B cell (primary cell): ENCODE measurements around the gene ANKS1A. TPM values are rescaled to one million over a fixed set of nuclear protein-coding genes. Genes with fewer than 3 reads are reported as not detected.

ENCODE experiments used
- ATAC-seq: fragments of 200-7000 bp; cut with Tn5 transposase; one replicate; pipeline ENCODE4 v1.10.0; 2021; ENCODE audit warnings: low read depth, mild to moderate bottlenecking, moderate number of reproducible peaks, moderate library complexity
- CTCF ChIA-PET: fragments of 350-600 bp; sonication (Branson Sonifier 250); formaldehyde crosslinking; loops from one replicate; lab custom pipeline; 2021; ENCODE audit warnings: antibody characterized with exemption, inconsistent platforms; lab: Charles Lee
- POLR2A ChIA-PET: fragments of 350-600 bp; sonication (Branson Sonifier 250); formaldehyde crosslinking; loops from one replicate; lab custom pipeline; 2021; ENCODE audit warnings: antibody characterized with exemption; lab: Charles Lee
- DNase-seq: peaks from one replicate; pipeline ENCODE4 v3.0.0; 2013
- H2AFZ ChIP-seq: 2 replicates; pipeline ENCODE4 v1.6.1; 2012; ENCODE audit warnings: mild to moderate bottlenecking, low read depth, low read length; ENCODE audit not compliant: insufficient read depth, poor library complexity, severe bottlenecking
- H3K27ac ChIP-seq, 2 donors: 1 replicate in 1 of 2; 2 replicates in 1 of 2; pipeline ENCODE4 v1.5.1; 2012 to 2013; ENCODE audit warnings: low read length in 2 of 2, mild to moderate bottlenecking in 2 of 2, moderate library complexity in 1 of 2
- H3K27me3 ChIP-seq, 4 experiments: fragments of 200-600 bp in 1 of 4; sonication (generic) in 1 of 4; replicated peaks in 1 of 4; 1 replicate in 2 of 4; 2 replicates in 2 of 4; pipeline versions ENCODE4 v1.6.1 to v1.7.0; 2013 to 2016; ENCODE audit warnings: low read length in 3 of 4, mild to moderate bottlenecking in 2 of 4, mixed read lengths in 1 of 4, moderate library complexity in 1 of 4; ENCODE audit not compliant: insufficient read depth in 4 of 4, control insufficient read depth in 3 of 4; ENCODE audit errors: control extremely low read depth in 1 of 4
- H3K36me3 ChIP-seq, 2 experiments: replicated peaks in 1 of 2; 1 replicate in 1 of 2; 2 replicates in 1 of 2; pipeline versions ENCODE4 v1.6.1 to v1.7.1; 2013; ENCODE audit warnings: low read length in 1 of 2; ENCODE audit not compliant: insufficient read depth in 2 of 2, control insufficient read depth in 1 of 2; ENCODE audit errors: control extremely low read depth in 1 of 2, extremely low read depth in 1 of 2
- H3K4me1 ChIP-seq, 2 donors: fragments of 200-600 bp in 1 of 2; sonication (generic) in 1 of 2; 1 replicate in 1 of 2; 2 replicates in 1 of 2; pipeline versions ENCODE4 v1.5.1 to v1.6.1; 2013 to 2017; ENCODE audit warnings: low read length in 2 of 2; ENCODE audit not compliant: control insufficient read depth in 2 of 2, insufficient read depth in 2 of 2
- H3K4me2 ChIP-seq: replicated peaks from 2 replicates; pipeline ENCODE3; 2012; ENCODE audit warnings: mild to moderate bottlenecking, low read depth, low read length; ENCODE audit not compliant: poor library complexity, severe bottlenecking
- H3K4me3 ChIP-seq, 5 experiments: fragments of 200-600 bp in 1 of 5; sonication (generic) in 1 of 5; 1 replicate in 3 of 5; 2 replicates in 2 of 5; pipeline versions ENCODE4 v1.5.1 to v1.7.0; 2011 to 2016; ENCODE audit warnings: low read length in 4 of 5, mild to moderate bottlenecking in 4 of 5, low read depth in 2 of 5, control low read depth in 1 of 5, moderate library complexity in 1 of 5; ENCODE audit not compliant: insufficient read depth in 1 of 5; ENCODE audit errors: control extremely low read depth in 1 of 5, extremely low read depth in 1 of 5
- H3K79me2 ChIP-seq: fragments of 200-600 bp; sonication (generic); one replicate; pipeline ENCODE4 v1.6.0; 2016; ENCODE audit warnings: low read length; ENCODE audit not compliant: control insufficient read depth, insufficient read depth
- H3K9ac ChIP-seq: fragments of 200-600 bp; sonication (generic); 2 replicates; pipeline ENCODE4 v1.6.1; 2017; ENCODE audit warnings: mild to moderate bottlenecking, low read length, moderate library complexity
- H3K9me3 ChIP-seq, 3 donors: one replicate each; pipeline versions ENCODE4 v1.6.1 to v1.7.1; 2013; ENCODE audit warnings: low read length in 2 of 3; ENCODE audit not compliant: control insufficient read depth in 2 of 3, insufficient read depth in 1 of 3; ENCODE audit errors: control extremely low read depth in 1 of 3
- H4K20me1 ChIP-seq: 2 replicates; pipeline ENCODE4 v1.6.0; 2012; ENCODE audit warnings: mild to moderate bottlenecking, low read length; ENCODE audit not compliant: insufficient read depth, control insufficient read depth, poor library complexity, severe bottlenecking
- H3K27ac Mint-ChIP-seq: one replicate; pipeline ENCODE4 v1.8.0; 2021; ENCODE audit warnings: mixed read lengths
- H3K27me3 Mint-ChIP-seq: one replicate; pipeline ENCODE4 v1.8.0; 2021; ENCODE audit warnings: mixed read lengths
- H3K4me1 Mint-ChIP-seq: one replicate; pipeline ENCODE4 v1.8.0; 2021; ENCODE audit warnings: mixed read lengths
- H3K4me3 Mint-ChIP-seq: one replicate; pipeline ENCODE4 v1.8.0; 2021; ENCODE audit warnings: mixed read lengths
- H3K9me3 Mint-ChIP-seq: one replicate; pipeline ENCODE4 v1.8.0; 2022; ENCODE audit warnings: mixed read lengths; ENCODE audit not compliant: insufficient read depth
- CTCF ChIP-seq: fragments of 200-600 bp; IDR thresholded peaks from one replicate; pipeline ENCODE4 v1.8.0; 2022; ENCODE audit warnings: antibody characterized with exemption, mild to moderate bottlenecking
- EZH2 ChIP-seq: IDR thresholded peaks from 2 replicates; pipeline ENCODE4 v1.6.1; 2012; ENCODE audit warnings: borderline replicate concordance, low read depth, mild to moderate bottlenecking, moderate library complexity, low read length; ENCODE audit not compliant: insufficient read depth, poor library complexity, severe bottlenecking
- WGBS: methylation state at CpG from one replicate; pipeline ENCODE4 v1.1.5; 2013; ENCODE audit warnings: missing lambda C conversion rate; ENCODE audit not compliant: insufficient coverage; 5-methylcytosine and 5-hydroxymethylcytosine counted together
- intact Hi-C: fragments of 100-400 bp; cut with micrococcal nuclease; formaldehyde crosslinking; loops from one replicate; pipeline ENCODE4 v1.10.0; 2022
- polyA plus RNA-seq: library from polyadenylated mRNA; depleted of rRNA; stranded (reverse); fragments of >200 nt; gene quantifications from 2 replicates; pipeline ENCODE4 v1.2.3, GENCODE V29; 2012
- total RNA-seq, 2 donors: library from RNA; stranded (reverse); fragments of 120-200 nt in 1 of 2; gene quantifications; 1 replicate in 1 of 2; 2 replicates in 1 of 2; pipeline versions ENCODE4 v1.2.3 to v1.2.4, GENCODE V29; 2013 to 2022

Gene ANKS1A
- total and polyA plus RNA-seq, 2 donors (not counting 1 experiment from before 2014, with no cell fraction given): 3.4 to 19.7 TPM

DNA sequence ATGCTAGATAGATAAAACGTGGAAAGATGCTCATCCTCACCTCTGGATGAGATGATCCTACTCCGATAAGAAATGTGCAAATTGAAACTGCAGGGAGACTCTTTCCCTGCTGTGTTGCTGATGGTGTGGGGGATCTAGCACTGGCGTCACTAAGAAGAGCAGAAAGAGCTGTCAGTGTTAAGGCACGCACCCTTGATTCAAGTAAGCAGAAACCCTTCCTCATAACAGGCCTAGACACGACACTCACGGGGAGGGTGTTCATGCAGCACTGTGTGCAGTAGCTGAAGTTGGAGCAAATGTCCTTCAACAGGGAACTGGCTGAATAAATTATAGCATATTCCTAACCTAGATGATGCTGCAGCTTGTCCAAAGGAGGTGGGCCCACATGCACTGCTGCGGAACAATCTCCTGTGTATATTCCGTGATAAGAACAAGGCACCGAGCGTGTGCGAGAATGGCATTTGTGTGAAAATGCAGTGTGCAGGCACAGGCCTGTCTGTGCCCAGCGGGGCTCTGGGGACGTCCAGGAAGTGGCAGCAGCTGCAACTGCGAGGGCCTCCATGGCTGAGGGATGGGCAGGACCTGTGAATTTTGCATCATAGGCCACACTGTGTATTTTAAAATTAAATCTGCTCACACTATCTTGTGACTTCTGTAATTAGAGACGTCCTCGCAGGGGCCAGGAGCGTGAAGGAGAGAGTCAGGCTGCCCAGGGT lies 188.1 kb downstream of the ANKS1A start:
- Histone ChIP-seq H3K4me2 (no peak overlapping the region), H3K27me3 (no peaks in the 10 kb centered on the region), H3K9ac (no peak overlapping the region), H3K9me3 (no peaks in the 10 kb centered on the region), H3K27ac (no peak overlapping the region), H3K4me1 (no peaks in the 10 kb centered on the region), H2AFZ (no peak overlapping the region), H3K79me2 (no peaks in the 10 kb centered on the region), H3K4me3 (no peak overlapping the region), H4K20me1 (no peaks in the 10 kb centered on the region), H3K36me3 (peaks cover 0 to 20% of the 10 kb centered on the region in 2 experiments)
- intact Hi-C loops: no loop called here
- no peak for TF ChIP-seq CTCF
- no peak for TF ChIP-seq EZH2
- H3K4me3 Mint-ChIP-seq: no peak overlapping the region
- WGBS: 90% methylated on average over 13 of the region's 17 CpGs
- ChIA-PET POLR2A (no interaction called here), CTCF (no interaction called here)
- H3K27me3 Mint-ChIP-seq: no peaks in the 10 kb centered on the region
- no peak overlapping the region for H3K27ac Mint-ChIP-seq
- H3K9me3 Mint-ChIP-seq: no peaks in the 10 kb centered on the region
- no peaks in the 10 kb centered on the region for H3K4me1 Mint-ChIP-seq
- ATAC-seq: no peak
- no peak for DNase-seq

DNA sequence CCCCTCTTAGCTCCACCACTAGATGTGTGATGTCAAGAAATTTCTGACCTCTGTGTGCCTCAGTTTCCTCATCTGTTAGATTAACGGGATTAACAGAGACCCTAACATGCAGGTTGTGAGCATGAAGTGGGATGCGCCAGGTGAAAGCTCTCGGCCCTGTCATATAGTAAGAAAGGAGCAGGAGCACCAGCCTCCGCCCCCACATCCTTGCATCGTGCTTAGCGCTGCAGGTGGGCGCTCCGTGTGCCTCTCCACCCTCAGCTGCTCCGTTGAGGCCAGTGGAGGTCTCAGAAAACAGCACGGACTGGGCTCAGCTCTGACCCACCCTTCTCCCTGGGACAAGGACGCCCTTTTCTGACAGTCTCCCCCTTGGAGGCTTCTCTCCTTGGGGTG lies 188.7 kb downstream of the ANKS1A start:
- Histone ChIP-seq H3K79me2 (no peaks in the 10 kb centered on the region), H3K4me1 (no peaks in the 10 kb centered on the region), H3K4me3 (no peak overlapping the region), H4K20me1 (no peaks in the 10 kb centered on the region), H3K36me3 (peaks cover 0 to 25% of the 10 kb centered on the region in 2 experiments), H3K27ac (no peak overlapping the region), H3K9me3 (no peaks in the 10 kb centered on the region), H3K27me3 (no peaks in the 10 kb centered on the region), H2AFZ (no peak overlapping the region), H3K4me2 (no peak overlapping the region), H3K9ac (no peak overlapping the region)
- no peak for TF ChIP-seq CTCF
- TF ChIP-seq EZH2: no peak
- no peak overlapping the region for H3K4me3 Mint-ChIP-seq
- ChIA-PET CTCF (no interaction called here), POLR2A (no interaction called here)
- H3K27me3 Mint-ChIP-seq: no peaks in the 10 kb centered on the region
- no peak overlapping the region for H3K27ac Mint-ChIP-seq
- DNase-seq (no peak), ATAC-seq (no peak)
- intact Hi-C loops: no loop called here
- no peaks in the 10 kb centered on the region for H3K4me1 Mint-ChIP-seq
- 100% methylated on average over 6 of the region's 11 CpGs for WGBS
- H3K9me3 Mint-ChIP-seq: no peaks in the 10 kb centered on the region
